A673 (cell line): Measurements from ENCODE around the gene INTS15. TPM values are rescaled to one million over a fixed set of nuclear protein-coding genes. Genes with fewer than 3 reads are reported as not detected.

ENCODE experiments used
- BruUV-seq: library from RNA; stranded (reverse); fragments of 400-500 nt; replicated peaks from 2 replicates; lab custom pipeline; 2021; lab: Mats Ljungman, UMichigan
- CTCF ChIA-PET: fragments of 300-600 bp; sonication (Branson Sonifier 250); formaldehyde crosslinking; loops from one replicate; lab custom pipeline; 2022; ENCODE audit warnings: antibody characterized with exemption; lab: Charles Lee
- POLR2A ChIA-PET: fragments of 300-600 bp; sonication (Branson Sonifier 250); formaldehyde crosslinking; loops from one replicate; lab custom pipeline; 2022; ENCODE audit warnings: antibody characterized with exemption; ENCODE audit not compliant: low non-redundant PET; lab: Charles Lee
- DNase-seq: peaks from one replicate; pipeline ENCODE4 v3.0.0-alpha.2; 2015; ENCODE audit warnings: low spot score
- H3K27ac ChIP-seq: fragments of 200-600 bp; sonication (generic); 2 replicates; pipeline ENCODE4 v1.5.1; 2016; ENCODE audit warnings: mixed run types, low read depth, mild to moderate bottlenecking, mixed read lengths, antibody characterized with exemption, low read length; ENCODE audit not compliant: poor library complexity, severe bottlenecking
- H3K27me3 ChIP-seq: fragments of 200-600 bp; sonication (generic); replicated peaks from 2 replicates; pipeline ENCODE4 v1.6.1; 2017; ENCODE audit warnings: mixed run types, low read depth, mild to moderate bottlenecking, mixed read lengths, antibody characterized with exemption, low read length; ENCODE audit not compliant: insufficient read depth, poor library complexity
- H3K36me3 ChIP-seq: fragments of 200-600 bp; sonication (generic); 2 replicates; pipeline ENCODE4 v1.6.1; 2016; ENCODE audit warnings: mixed run types, mild to moderate bottlenecking, mixed read lengths, antibody characterized with exemption, low read length; ENCODE audit not compliant: insufficient read depth, poor library complexity, severe bottlenecking
- H3K4me1 ChIP-seq: fragments of 200-600 bp; sonication (generic); 2 replicates; pipeline ENCODE4 v1.6.1; 2017; ENCODE audit warnings: mixed run types, mild to moderate bottlenecking, mixed read lengths, antibody characterized with exemption, low read length; ENCODE audit not compliant: insufficient read depth, poor library complexity, severe bottlenecking
- H3K4me3 ChIP-seq: fragments of 200-600 bp; sonication (generic); 2 replicates; pipeline ENCODE4 v1.5.1; 2016; ENCODE audit warnings: low read depth, mixed run types, mild to moderate bottlenecking, mixed read lengths, low read length; ENCODE audit not compliant: poor library complexity, severe bottlenecking
- H3K9me3 ChIP-seq: fragments of 200-600 bp; sonication (generic); 2 replicates; pipeline ENCODE4 v1.6.1; 2016; ENCODE audit warnings: mixed run types, low read depth, mild to moderate bottlenecking, mixed read lengths, antibody characterized with exemption, low read length; ENCODE audit not compliant: poor library complexity, severe bottlenecking
- CTCF ChIP-seq: fragments of 300-800, 200-600 bp; sonication (generic); conservative IDR thresholded peaks from 2 replicates; pipeline ENCODE4 v1.5.1; 2017; ENCODE audit warnings: low read depth, mild to moderate bottlenecking, antibody characterized with exemption, low read length, moderate library complexity, mixed read lengths
- EZH2 ChIP-seq: fragments of 200-600 bp; sonication (generic); IDR thresholded peaks from 2 replicates; pipeline ENCODE4 v1.6.1; 2017; ENCODE audit warnings: borderline replicate concordance, low read depth, mild to moderate bottlenecking, mixed read lengths, antibody characterized with exemption, low read length; ENCODE audit not compliant: poor library complexity, severe bottlenecking
- intact Hi-C: fragments of 100-400 bp; cut with micrococcal nuclease; formaldehyde crosslinking; loops from one replicate; pipeline ENCODE4 v1.10.0; 2022; ENCODE audit not compliant: unreplicated experiment
- total RNA-seq: library from RNA; stranded (reverse); gene quantifications from 2 replicates; pipeline ENCODE4 v1.2.3, GENCODE V29; 2021

Gene INTS15
- total RNA-seq, 1 experiment from 2014 or later: 39.7 TPM

GRCh38 chr7:6600093-6600492 is 10.3 kb downstream of the INTS15 start:
- intact Hi-C loops: no loop called here
- Histone ChIP-seq H3K36me3 (peaks cover 55% of the 10 kb centered on the region), H3K4me3 (no peak overlapping the region), H3K27me3 (no peaks in the 10 kb centered on the region), H3K27ac (no peak overlapping the region), H3K9me3 (no peaks in the 10 kb centered on the region), H3K4me1 (no peaks in the 10 kb centered on the region)
- no TSS peak for BruUV-seq
- TF ChIP-seq EZH2 (no peak), CTCF (no peak)
- DNase-seq: no peak
- ChIA-PET CTCF (interaction anchor here (0.7 kb wide), 1 partner anchor 10 kb away, joined by 3 read pairs; no protein-coding TSS in a partner anchor), POLR2A (no interaction called here)

- Histone ChIP-seq H3K4me3 (no peak overlapping the region), H3K4me1 (no peaks in the 10 kb centered on the region), H3K27ac (no peak overlapping the region), H3K9me3 (no peaks in the 10 kb centered on the region), H3K27me3 (no peaks in the 10 kb centered on the region), H3K36me3 (peaks cover 26% of the 10 kb centered on the region)
- intact Hi-C loops: no loop called here
- ChIA-PET POLR2A (no interaction called here), CTCF (no interaction called here)
- BruUV-seq: no TSS peak
- TF ChIP-seq EZH2: no peak
- no peak for TF ChIP-seq CTCF
- DNase-seq: no peak
Measured at GRCh38 chr7:6604458-6604857, 14.6 kb downstream of the INTS15 start.

GRCh38 chr7:6606866-6607583 is 17.2 kb downstream of the INTS15 start:
- no peak for DNase-seq
- no peaks in the 10 kb centered on the region for H3K9me3 ChIP-seq
- no peaks in the 10 kb centered on the region for H3K27me3 ChIP-seq
- H3K36me3 ChIP-seq: peaks cover 14% of the 10 kb centered on the region
- BruUV-seq: no TSS peak
- no peaks in the 10 kb centered on the region for H3K4me1 ChIP-seq
- no peak overlapping the region for H3K4me3 ChIP-seq
- no peak for TF ChIP-seq EZH2
- TF ChIP-seq CTCF: no peak
- H3K27ac ChIP-seq: no peak overlapping the region
- ChIA-PET POLR2A (no interaction called here), CTCF (no interaction called here)
- intact Hi-C loops: no loop called here
